Tibial nerve (tissue), 4 donors: ENCODE data around the gene MGAT1. TPM values are rescaled to one million over a fixed set of nuclear protein-coding genes. Genes with fewer than 3 reads are reported as not detected.
"Not testable (repeated sequence)": the region's sequence is repeated elsewhere in the genome, so short reads cannot be mapped to it uniquely, and the experiment has no call there.

Experiments
- DNase-seq, 2 donors: peaks; one replicate each; pipeline ENCODE4 v3.0.0-alpha.2; 2019; ENCODE audit warnings: low spot score in 2 of 2
- H3K27ac ChIP-seq, 4 donors: fragments of 200-600 bp; sonication (generic) in 3 of 4; one replicate each; pipeline ENCODE4 v1.5.1; 2017 to 2019; ENCODE audit warnings: mild to moderate bottlenecking in 1 of 4
- H3K27me3 ChIP-seq, 2 donors: fragments of 200-600 bp; sonication (generic) in 1 of 2; one replicate each; pipeline versions ENCODE4 v1.5.1 to v1.6.0; 2017 to 2019
- H3K36me3 ChIP-seq, 3 donors: fragments of 200-600 bp; sonication (generic); one replicate each; pipeline ENCODE4 v1.5.1; 2018 to 2019
- H3K4me1 ChIP-seq, 4 donors: fragments of 200-600 bp; sonication (generic) in 3 of 4; one replicate each; pipeline ENCODE4 v1.5.1; 2017 to 2019
- H3K4me3 ChIP-seq, 4 donors: fragments of 200-600 bp; sonication (generic) in 3 of 4; one replicate each; pipeline ENCODE4 v1.5.1; 2017 to 2019; ENCODE audit warnings: mild to moderate bottlenecking in 1 of 4, moderate library complexity in 1 of 4
- H3K9me3 ChIP-seq, 4 donors: fragments of 200-600 bp; sonication (generic) in 3 of 4; one replicate each; pipeline ENCODE4 v1.5.1; 2017 to 2019
- EP300 ChIP-seq, 2 donors: sonication (generic); formaldehyde crosslinking; IDR thresholded peaks; one replicate each; pipeline ENCODE4 v1.6.1; 2017; ENCODE audit warnings: antibody characterized with exemption in 2 of 2, mild to moderate bottlenecking in 1 of 2
- POLR2A ChIP-seq, 2 donors: fragments of 450-650 bp; IDR thresholded peaks; one replicate each; pipeline ENCODE4 v1.6.1; 2017; ENCODE audit warnings: antibody characterized with exemption in 2 of 2, mild to moderate bottlenecking in 2 of 2, moderate library complexity in 2 of 2
- WGBS, 2 donors: methylation state at CpG; one replicate each; pipeline ENCODE4 v1.1.5; 2018; 5-methylcytosine and 5-hydroxymethylcytosine counted together
- total RNA-seq, 4 donors: library from RNA; depleted of rRNA; stranded (reverse); fragments of >200 nt; gene quantifications; one replicate each; pipeline ENCODE4 v1.1.0, GENCODE V29; 2016
- TF ChIP-seq, protein P1 (sequence below), 5 experiments: fragments of 200-600 bp in 3 of 5; fragments of 450-650 bp in 2 of 5; sonication (generic) in 3 of 5; IDR thresholded peaks; one replicate each; pipeline ENCODE4 v1.5.1; 2016 to 2019; ENCODE audit warnings: antibody characterized with exemption in 5 of 5, mild to moderate bottlenecking in 3 of 5, moderate library complexity in 2 of 5

MGAT1 gene
- total RNA-seq, 4 donors from 2014 or later, result 161 to 216 (median 195) TPM

DNA sequence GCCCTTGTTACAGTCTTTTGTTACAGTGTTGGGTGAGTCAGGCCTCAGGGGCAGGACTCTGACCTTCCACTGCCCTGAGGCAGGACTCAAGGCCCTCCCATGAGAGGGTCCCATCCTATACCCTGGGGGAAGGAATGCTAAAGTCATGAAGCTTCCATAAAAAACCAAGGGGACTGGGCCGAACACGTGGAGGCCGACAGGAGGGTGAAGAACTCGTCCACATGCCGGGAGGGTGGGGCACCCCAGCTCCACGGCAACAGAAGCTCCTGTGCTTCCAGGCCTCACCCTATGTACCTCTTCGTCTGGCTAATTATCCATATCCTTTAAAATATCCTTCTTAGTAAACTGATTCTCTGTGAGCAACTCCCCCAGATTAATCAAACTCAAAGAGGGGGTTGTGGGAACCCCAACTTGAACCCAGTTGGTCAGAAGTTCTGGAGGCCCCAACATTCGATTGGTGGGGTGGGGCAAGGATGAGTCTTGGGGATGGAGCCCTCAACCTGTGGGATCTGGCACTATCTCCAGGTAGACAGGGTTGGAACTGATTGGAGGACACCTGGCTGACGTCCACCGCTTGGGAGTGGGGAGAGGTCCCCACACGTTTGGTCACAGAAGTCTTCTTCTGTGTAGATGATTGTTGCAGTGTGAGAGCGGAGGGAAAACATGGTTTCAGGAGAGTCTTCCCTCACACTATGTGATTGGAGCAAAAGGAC, 19.1 kb downstream of the MGAT1 start:
- 73 to 76% methylated on average over 12 of the region's 12 CpGs for WGBS, 2 donors

DNA sequence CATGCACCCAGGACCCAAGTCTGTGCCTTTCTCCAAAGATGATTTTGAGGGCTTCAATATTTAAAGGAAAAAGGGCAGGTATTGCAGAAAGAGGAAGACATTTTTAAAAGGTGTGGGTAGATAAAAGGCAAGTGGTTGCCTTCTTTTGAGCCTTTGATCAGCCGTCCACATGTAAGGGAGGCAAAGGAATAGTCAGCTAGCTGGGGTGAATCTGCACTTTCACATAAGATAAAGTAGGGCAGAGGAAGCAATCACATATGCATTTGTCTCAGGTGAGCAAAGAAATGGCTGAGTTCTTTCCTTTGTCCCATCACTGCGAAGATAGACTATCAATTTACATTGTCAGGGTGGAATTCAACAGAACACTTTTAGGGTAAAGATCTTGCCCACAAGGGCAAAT, 19.9 kb downstream of the MGAT1 start:
- DNase-seq, result no peak
- Histone ChIP-seq H3K27me3 (no peaks in the 10 kb centered on the region), H3K4me3 (no peak overlapping the region), H3K36me3 (peaks cover 0 to 2% (median 0%) of the 10 kb centered on the region in 3 donors), H3K9me3 (no peaks in the 10 kb centered on the region), H3K4me1 (peaks cover 0 to 35% (median 26%) of the 10 kb centered on the region in 4 donors), H3K27ac (no peak overlapping the region)
- 87 to 88% methylated on average over 2 of the region's 2 CpGs for WGBS, 2 donors
- TF ChIP-seq, protein P1, sequence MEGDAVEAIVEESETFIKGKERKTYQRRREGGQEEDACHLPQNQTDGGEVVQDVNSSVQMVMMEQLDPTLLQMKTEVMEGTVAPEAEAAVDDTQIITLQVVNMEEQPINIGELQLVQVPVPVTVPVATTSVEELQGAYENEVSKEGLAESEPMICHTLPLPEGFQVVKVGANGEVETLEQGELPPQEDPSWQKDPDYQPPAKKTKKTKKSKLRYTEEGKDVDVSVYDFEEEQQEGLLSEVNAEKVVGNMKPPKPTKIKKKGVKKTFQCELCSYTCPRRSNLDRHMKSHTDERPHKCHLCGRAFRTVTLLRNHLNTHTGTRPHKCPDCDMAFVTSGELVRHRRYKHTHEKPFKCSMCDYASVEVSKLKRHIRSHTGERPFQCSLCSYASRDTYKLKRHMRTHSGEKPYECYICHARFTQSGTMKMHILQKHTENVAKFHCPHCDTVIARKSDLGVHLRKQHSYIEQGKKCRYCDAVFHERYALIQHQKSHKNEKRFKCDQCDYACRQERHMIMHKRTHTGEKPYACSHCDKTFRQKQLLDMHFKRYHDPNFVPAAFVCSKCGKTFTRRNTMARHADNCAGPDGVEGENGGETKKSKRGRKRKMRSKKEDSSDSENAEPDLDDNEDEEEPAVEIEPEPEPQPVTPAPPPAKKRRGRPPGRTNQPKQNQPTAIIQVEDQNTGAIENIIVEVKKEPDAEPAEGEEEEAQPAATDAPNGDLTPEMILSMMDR (IDR thresholded peaks at IDR 0.05), result no peak
- TF ChIP-seq EP300 (IDR thresholded peaks at IDR 0.05), result no peak
- TF ChIP-seq POLR2A (IDR thresholded peaks at IDR 0.05), result no peak

More for the DNA sequence above, 19.1 kb downstream of the MGAT1 start:
- Histone ChIP-seq H3K36me3 (peaks cover 0 to 10% (median 0%) of the 10 kb centered on the region in 3 donors), H3K4me3 (no peak overlapping the region), H3K27ac (peak overlapping the region in 1 of 4 donors; percentile 15), H3K9me3 (no peaks in the 10 kb centered on the region), H3K27me3 (no peaks in the 10 kb centered on the region), H3K4me1 (peaks cover 0 to 42% (median 32%) of the 10 kb centered on the region in 4 donors)
- no peak for DNase-seq
- no peak for TF ChIP-seq POLR2A (IDR thresholded peaks at IDR 0.05)
- no peak for TF ChIP-seq EP300 (IDR thresholded peaks at IDR 0.05)

DNA sequence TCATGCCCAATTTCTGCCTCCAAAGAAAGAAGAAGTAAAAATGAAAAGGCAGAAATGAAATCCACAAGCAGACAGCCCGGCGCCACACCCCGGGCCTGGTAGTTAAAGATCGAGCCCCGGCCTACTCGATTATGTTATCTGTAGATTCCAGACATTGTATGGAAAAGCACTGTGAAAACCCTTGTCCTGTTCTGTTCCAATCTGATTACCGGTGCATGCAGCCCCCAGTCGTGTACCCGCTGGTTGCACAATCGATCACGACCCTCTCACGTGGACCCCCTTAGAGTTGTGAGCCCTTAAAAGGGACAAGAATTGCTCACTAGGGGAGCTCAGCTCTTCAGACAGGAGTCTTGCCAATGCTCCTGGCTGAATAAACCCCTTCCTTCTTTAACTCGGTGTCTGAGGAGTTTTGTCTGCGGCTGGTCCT, 20.7 kb downstream of the MGAT1 start:
- WGBS, 2 donors, result 75 to 86% methylated on average over 14 of the region's 14 CpGs
- not testable (repeated sequence) for H3K27me3 ChIP-seq, H3K36me3 ChIP-seq, DNase-seq, H3K27ac ChIP-seq, H3K4me3 ChIP-seq, H3K9me3 ChIP-seq
- peaks cover 0 to 27% (median 19%) of the 10 kb centered on the region in 4 donors for H3K4me1 ChIP-seq

DNA sequence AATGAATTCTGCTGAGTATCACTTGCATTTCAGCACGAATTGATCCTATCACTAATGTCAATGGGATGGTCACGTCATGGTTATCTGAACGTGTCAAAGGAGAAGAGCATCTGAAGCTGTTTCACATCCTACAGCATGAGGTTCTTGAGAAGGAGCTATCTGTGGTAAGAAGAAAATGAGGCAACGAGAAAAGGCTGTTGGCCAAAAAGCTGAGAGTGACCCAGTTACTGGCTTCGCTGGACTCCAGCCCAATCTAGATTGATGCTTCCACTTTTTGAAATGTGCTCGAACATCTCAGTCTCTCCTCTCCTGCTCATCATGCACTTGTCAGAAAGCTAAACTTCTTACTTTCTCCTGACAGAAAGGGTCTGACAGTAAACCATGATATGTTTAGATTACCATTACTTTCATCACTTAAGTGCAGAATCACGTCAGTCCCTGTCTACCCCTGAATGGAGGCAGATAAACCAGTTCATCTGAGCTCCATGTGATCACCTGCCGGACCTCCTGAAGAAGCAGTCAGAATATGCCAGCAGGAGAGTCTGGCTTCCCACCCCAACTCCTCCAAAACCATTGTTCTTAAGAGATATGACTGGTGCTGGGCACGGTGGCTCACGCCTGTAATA, 22.5 kb downstream of the MGAT1 start:
- peaks cover 0 to 9% (median under 1%) of the 10 kb centered on the region in 4 donors for H3K4me1 ChIP-seq
- TF ChIP-seq, protein P1 (IDR thresholded peaks at IDR 0.05), result no peak
- TF ChIP-seq POLR2A (IDR thresholded peaks at IDR 0.05) (no peak), EP300 (IDR thresholded peaks at IDR 0.05) (no peak)
- no peaks in the 10 kb centered on the region for H3K36me3 ChIP-seq
- WGBS, 2 donors, result 79 to 84% methylated on average over 10 of the region's 10 CpGs
- DNase-seq, result no peak
- no peaks in the 10 kb centered on the region for H3K27me3 ChIP-seq
- no peak overlapping the region for H3K4me3 ChIP-seq
- no peak overlapping the region for H3K27ac ChIP-seq
- no peaks in the 10 kb centered on the region for H3K9me3 ChIP-seq

DNA sequence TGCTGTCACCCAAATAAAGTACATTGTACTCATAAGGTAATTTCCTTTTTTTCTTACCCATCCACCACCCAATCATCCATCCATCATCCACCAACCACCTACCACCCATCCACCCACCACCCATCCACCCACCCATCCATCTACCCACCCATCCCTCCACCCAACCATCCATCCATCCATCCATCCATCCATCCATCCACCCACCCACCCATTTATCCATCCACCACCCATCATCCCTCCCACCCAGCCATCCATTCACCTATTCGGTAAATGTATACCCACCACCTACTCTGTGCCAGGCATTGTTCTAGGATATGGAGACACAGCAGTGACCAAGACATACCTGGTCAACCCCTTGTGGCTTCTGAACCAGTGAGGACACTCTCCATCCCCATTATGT, 25.1 kb downstream of the MGAT1 start:
- no peak for TF ChIP-seq EP300 (IDR thresholded peaks at IDR 0.05)
- TF ChIP-seq, protein P1 (IDR thresholded peaks at IDR 0.05), result no peak
- TF ChIP-seq POLR2A (IDR thresholded peaks at IDR 0.05), result no peak
- peaks cover 0 to 6% (median 0%) of the 10 kb centered on the region in 4 donors for H3K9me3 ChIP-seq
- H3K27me3 ChIP-seq, result no peaks in the 10 kb centered on the region
- H3K4me1 ChIP-seq, result no peaks in the 10 kb centered on the region
- H3K36me3 ChIP-seq, result no peaks in the 10 kb centered on the region
- H3K4me3 ChIP-seq, result no peak overlapping the region
- DNase-seq, result no peak
- 93 to 100% methylated on average over 1 of the region's 1 CpG for WGBS, 2 donors
- no peak overlapping the region for H3K27ac ChIP-seq

DNA sequence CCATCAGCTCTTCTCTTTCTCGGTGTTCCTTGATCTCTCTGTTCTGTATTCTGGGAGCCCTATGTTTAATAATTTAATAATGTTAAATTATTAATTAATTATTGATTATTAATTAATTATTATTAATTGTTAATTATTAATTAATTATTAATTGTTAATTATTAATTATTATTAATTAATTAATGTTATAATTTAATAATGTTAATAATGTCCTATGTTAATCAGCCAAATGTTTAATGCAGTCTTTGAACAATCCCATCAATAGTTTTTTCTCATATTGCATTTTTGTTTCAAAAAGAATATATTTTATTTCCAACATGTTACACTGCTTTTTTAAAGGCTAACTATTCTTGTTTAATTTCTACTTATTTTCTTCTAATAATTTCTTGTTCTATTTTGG, 26.2 kb downstream of the MGAT1 start:
- Histone ChIP-seq H3K27ac (no peak overlapping the region), H3K4me3 (no peak overlapping the region), H3K4me1 (no peaks in the 10 kb centered on the region), H3K36me3 (no peaks in the 10 kb centered on the region), H3K27me3 (no peaks in the 10 kb centered on the region), H3K9me3 (peaks cover 0 to 17% (median 0%) of the 10 kb centered on the region in 4 donors)
- 94 to 98% methylated on average over 1 of the region's 1 CpG for WGBS, 2 donors
- DNase-seq, result no peak
- TF ChIP-seq EP300 (IDR thresholded peaks at IDR 0.05), result no peak
- TF ChIP-seq, protein P1 (IDR thresholded peaks at IDR 0.05), result no peak
- no peak for TF ChIP-seq POLR2A (IDR thresholded peaks at IDR 0.05)
